Measurements from ENCODE around the gene SPRY4.
"Not testable (repeated sequence)": the region's sequence is repeated elsewhere in the genome, so short reads cannot be mapped to it uniquely, and the experiment has no call there.

SPRY4 gene

DNA sequence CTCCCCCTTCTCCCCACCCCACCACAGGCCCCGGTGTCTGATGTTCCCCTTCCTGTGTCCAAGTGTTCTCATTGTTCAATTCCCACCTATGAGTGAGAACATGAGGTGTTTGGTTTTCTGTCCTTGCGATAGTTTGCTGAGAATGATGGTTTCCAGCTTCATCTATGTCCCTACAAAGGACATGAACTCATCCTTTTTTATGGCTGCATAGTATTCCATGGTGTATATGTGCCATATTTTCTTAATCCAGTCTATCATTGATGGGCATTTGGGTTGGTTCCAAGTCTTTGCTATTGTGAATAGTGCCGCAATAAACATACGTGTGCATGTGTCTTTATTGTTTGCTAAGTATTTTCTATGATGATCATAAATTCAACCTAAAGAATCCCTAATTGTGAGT, 60.7 kb downstream of the SPRY4 start:
- in situ Hi-C loops (cut with MboI; ENCODE audit: low sequenced_read_pairs): not testable (repeated sequence)

GRCh38 chr5:142263346-142263745, 61.5 kb downstream of the SPRY4 start:
- in situ Hi-C loops (cut with MboI; ENCODE audit: low sequenced_read_pairs): no loop called here

- in situ Hi-C loops (cut with MboI; ENCODE audit: low sequenced_read_pairs): no loop called here
Measured at GRCh38 chr5:142262683-142263082, 62.1 kb downstream of the SPRY4 start.
